MM.1S (cell line): ENCODE data around the gene IYD.

ENCODE experiments used
- DNase-seq: peaks from one replicate; pipeline ENCODE4 v3.0.0-alpha.2; 2015
- H2AFZ ChIP-seq: fragments of 300-600 bp; sonication (generic); 2 replicates; pipeline ENCODE4 v1.6.0; 2016; ENCODE audit warnings: antibody characterized with exemption, low read length
- H3F3A ChIP-seq: fragments of 300-600 bp; sonication (generic); 2 replicates; pipeline ENCODE4 v1.6.1; 2016; ENCODE audit warnings: mild to moderate bottlenecking, antibody characterized with exemption, low read length, moderate library complexity, mixed read lengths; ENCODE audit not compliant: insufficient read depth
- H3K27ac ChIP-seq: fragments of 300-600 bp; sonication (generic); 2 replicates; pipeline ENCODE4 v1.5.1; 2016; ENCODE audit warnings: mild to moderate bottlenecking, low read length
- H3K27me3 ChIP-seq: fragments of 300-600 bp; sonication (generic); replicated peaks from 2 replicates; pipeline ENCODE4 v1.6.0; 2016; ENCODE audit warnings: low read length; ENCODE audit not compliant: insufficient read depth
- H3K36me3 ChIP-seq: fragments of 300-600 bp; sonication (generic); replicated peaks from 2 replicates; pipeline ENCODE4 v1.6.1; 2016; ENCODE audit warnings: mild to moderate bottlenecking, low read length, mixed read lengths; ENCODE audit not compliant: insufficient read depth
- H3K4me1 ChIP-seq: fragments of 300-600 bp; sonication (generic); 2 replicates; pipeline ENCODE4 v1.6.1; 2016; ENCODE audit warnings: low read length, mixed read lengths
- H3K4me2 ChIP-seq: fragments of 300-600 bp; sonication (generic); 2 replicates; pipeline ENCODE4 v1.6.0; 2016; ENCODE audit warnings: low read depth, low read length
- H3K4me3 ChIP-seq: fragments of 300-600 bp; sonication (generic); 2 replicates; pipeline ENCODE4 v1.5.1; 2016; ENCODE audit warnings: low read length, mixed read lengths
- H3K79me2 ChIP-seq: fragments of 300-600 bp; sonication (generic); 2 replicates; pipeline ENCODE4 v1.6.1; 2016; ENCODE audit warnings: mixed run types, low read length, mixed read lengths
- H3K9ac ChIP-seq: fragments of 300-600 bp; sonication (generic); 2 replicates; pipeline ENCODE4 v1.6.1; 2016; ENCODE audit warnings: low read length, mixed read lengths
- H3K9me2 ChIP-seq: fragments of 300-600 bp; sonication (generic); replicated peaks from 2 replicates; pipeline ENCODE4 v1.6.1; 2016; ENCODE audit warnings: mild to moderate bottlenecking, low read length, mixed read lengths; ENCODE audit not compliant: insufficient read depth
- H3K9me3 ChIP-seq: fragments of 300-600 bp; sonication (generic); replicated peaks from 2 replicates; pipeline ENCODE4 v1.6.1; 2016; ENCODE audit warnings: mild to moderate bottlenecking, low read length, mixed read lengths; ENCODE audit not compliant: insufficient read depth
- H4K20me1 ChIP-seq: fragments of 300-600 bp; sonication (generic); 2 replicates; pipeline ENCODE4 v1.6.1; 2016; ENCODE audit warnings: mild to moderate bottlenecking, low read length, moderate library complexity, mixed read lengths; ENCODE audit not compliant: insufficient read depth
- EZH2 ChIP-seq: fragments of 300-600 bp; sonication (generic); optimal IDR thresholded peaks from 2 replicates; pipeline ENCODE3; 2017; ENCODE audit warnings: low read depth, mild to moderate bottlenecking, antibody characterized with exemption, low read length, mixed read lengths
- EZH2phosphoT487 ChIP-seq: fragments of 300-600 bp; sonication (generic); IDR thresholded peaks from 2 replicates; pipeline ENCODE4 v1.6.1; 2018; ENCODE audit warnings: antibody characterized with exemption, low read length
- TF ChIP-seq, protein P1 (sequence below): fragments of 300-600 bp; sonication (generic); IDR thresholded peaks from 2 replicates; pipeline ENCODE4 v1.5.1; 2016; ENCODE audit warnings: antibody characterized with exemption, low read length, mixed read lengths

The IYD gene

DNA sequence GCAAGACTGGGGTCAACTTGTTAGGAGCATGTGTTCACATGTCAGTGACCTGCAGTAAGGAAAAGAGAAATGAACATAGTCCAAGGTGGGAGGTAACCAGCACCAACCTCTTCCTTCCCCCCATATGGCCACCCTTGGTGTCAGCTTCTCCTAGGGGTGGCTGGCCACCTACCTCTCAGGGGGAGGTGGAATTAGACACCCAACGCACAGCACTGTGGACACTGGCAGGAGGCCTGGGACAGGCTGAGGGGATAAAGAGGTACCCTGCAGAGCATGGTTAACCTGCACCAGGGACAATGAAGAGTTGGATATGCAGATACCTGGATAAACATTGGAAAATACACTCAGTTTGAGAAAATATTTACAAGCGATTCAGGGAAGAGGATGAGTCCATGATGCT, 84.5 kb downstream of the IYD start:
- H3K27ac ChIP-seq: no peak overlapping the region
- TF ChIP-seq EZH2 (no peak), EZH2phosphoT487 (no peak)
- TF ChIP-seq, protein P1, sequence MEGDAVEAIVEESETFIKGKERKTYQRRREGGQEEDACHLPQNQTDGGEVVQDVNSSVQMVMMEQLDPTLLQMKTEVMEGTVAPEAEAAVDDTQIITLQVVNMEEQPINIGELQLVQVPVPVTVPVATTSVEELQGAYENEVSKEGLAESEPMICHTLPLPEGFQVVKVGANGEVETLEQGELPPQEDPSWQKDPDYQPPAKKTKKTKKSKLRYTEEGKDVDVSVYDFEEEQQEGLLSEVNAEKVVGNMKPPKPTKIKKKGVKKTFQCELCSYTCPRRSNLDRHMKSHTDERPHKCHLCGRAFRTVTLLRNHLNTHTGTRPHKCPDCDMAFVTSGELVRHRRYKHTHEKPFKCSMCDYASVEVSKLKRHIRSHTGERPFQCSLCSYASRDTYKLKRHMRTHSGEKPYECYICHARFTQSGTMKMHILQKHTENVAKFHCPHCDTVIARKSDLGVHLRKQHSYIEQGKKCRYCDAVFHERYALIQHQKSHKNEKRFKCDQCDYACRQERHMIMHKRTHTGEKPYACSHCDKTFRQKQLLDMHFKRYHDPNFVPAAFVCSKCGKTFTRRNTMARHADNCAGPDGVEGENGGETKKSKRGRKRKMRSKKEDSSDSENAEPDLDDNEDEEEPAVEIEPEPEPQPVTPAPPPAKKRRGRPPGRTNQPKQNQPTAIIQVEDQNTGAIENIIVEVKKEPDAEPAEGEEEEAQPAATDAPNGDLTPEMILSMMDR: no peak

More for the DNA sequence above, 84.5 kb downstream of the IYD start:
- no peak for DNase-seq
- Histone ChIP-seq H3K9me2 (no peaks in the 10 kb centered on the region), H3K4me2 (no peak overlapping the region), H2AFZ (no peak overlapping the region), H3K4me3 (no peak overlapping the region), H3K79me2 (no peaks in the 10 kb centered on the region), H3K9ac (no peak overlapping the region), H3K27me3 (no peaks in the 10 kb centered on the region), H4K20me1 (no peaks in the 10 kb centered on the region), H3K9me3 (no peaks in the 10 kb centered on the region), H3K36me3 (no peaks in the 10 kb centered on the region), H3F3A (no peaks in the 10 kb centered on the region), H3K4me1 (no peaks in the 10 kb centered on the region)
